GM08714 (cell line): ENCODE data around the gene CAPG.
"Not testable (repeated sequence)": the region's sequence is repeated elsewhere in the genome, so short reads cannot be mapped to it uniquely, and the experiment has no call there.

ENCODE experiments used
- H3K4me3 ChIP-seq: fragments of 200-500 bp; sonication (Bioruptor generic); 2 replicates; pipeline ENCODE4 v1.5.1; 2014; ENCODE audit warnings: mild to moderate bottlenecking, low read length, inconsistent platforms
- ZNF274 ChIP-seq: IDR thresholded peaks from 2 replicates; pipeline ENCODE4 v1.6.1; 2012; ENCODE audit warnings: mild to moderate bottlenecking, low read depth, low read length

CAPG gene

GRCh38 chr2:85419009-85419675, 9.0 kb upstream of the CAPG start:
- no peak for TF ChIP-seq ZNF274

GRCh38 chr2:85418132-85419008, 8.2 kb upstream of the CAPG start, which contains the start of gene SH2D6:
Gene SH2D6, plus strand, starts transcription at chr2:85418714. Its CDS starts 10,752 bp downstream, at chr2:85429466.
- no peak for TF ChIP-seq ZNF274

More at GRCh38 chr2:85419009-85419675, 9.0 kb upstream of the CAPG start:
- H3K4me3 ChIP-seq = peak overlapping the region; percentile 74

GRCh38 chr2:85415980-85416650, 5.9 kb upstream of the CAPG start:
- no peak overlapping the region for H3K4me3 ChIP-seq
- TF ChIP-seq ZNF274 = no peak

More at GRCh38 chr2:85418132-85419008, 8.2 kb upstream of the CAPG start, which contains the start of gene SH2D6:
- H3K4me3 ChIP-seq = peak within 1 kb of the TSS; percentile 74

- no peak overlapping the region for H3K4me3 ChIP-seq
- TF ChIP-seq ZNF274 = no peak
Measured at GRCh38 chr2:85414761-85415553, 4.8 kb upstream of the CAPG start.

- not testable (repeated sequence) for H3K4me3 ChIP-seq
Measured at GRCh38 chr2:85414421-85414759, 4.2 kb upstream of the CAPG start.

GRCh38 chr2:85413592-85414420, 3.6 kb upstream of the CAPG start:
- no peak for TF ChIP-seq ZNF274
- no peak overlapping the region for H3K4me3 ChIP-seq

GRCh38 chr2:85411405-85411748, 1.2 kb upstream of the CAPG start:
- no peak overlapping the region for H3K4me3 ChIP-seq
- no peak for TF ChIP-seq ZNF274

GRCh38 chr2:85410584-85411404, 628 bp upstream of the CAPG start:
- no peak for TF ChIP-seq ZNF274
- H3K4me3 ChIP-seq = no peak overlapping the region

- no peak overlapping the region; the same call in 1 of the 2 replicates for H3K4me3 ChIP-seq
- TF ChIP-seq ZNF274 = no peak
Measured at GRCh38 chr2:85405201-85406059, 4.7 kb downstream of the CAPG start.

- TF ChIP-seq ZNF274 = no peak
- no peak overlapping the region for H3K4me3 ChIP-seq
Measured at GRCh38 chr2:85401844-85402243, 8.3 kb downstream of the CAPG start.

- no peak for TF ChIP-seq ZNF274
- no peak overlapping the region for H3K4me3 ChIP-seq
Measured at GRCh38 chr2:85401464-85401805, 8.7 kb downstream of the CAPG start.
